Activated CD8-positive, alpha-beta memory T cell treated with anti-CD3 and anti-CD28 coated beads, Interleukin-2, amount 50 U/mL, for 1 hour (primary cell): ENCODE data around the gene ERBB4.

Source experiments
- DNase-seq: peaks from one replicate; pipeline ENCODE4 v3.0.0-alpha.2; 2020; ENCODE audit errors: extremely low read depth

Gene ERBB4

GRCh38 chr2:211923019-211923418 lies 615.6 kb downstream of the ERBB4 start:
- no peak for DNase-seq

GRCh38 chr2:211903961-211904360 lies 634.6 kb downstream of the ERBB4 start:
- no peak for DNase-seq

GRCh38 chr2:211901226-211901846 lies 637.3 kb downstream of the ERBB4 start:
- no peak for DNase-seq

- no peak for DNase-seq
Measured at GRCh38 chr2:211900518-211900917, 638.1 kb downstream of the ERBB4 start.

GRCh38 chr2:211900000-211900399 lies 638.6 kb downstream of the ERBB4 start:
- no peak for DNase-seq

DNA sequence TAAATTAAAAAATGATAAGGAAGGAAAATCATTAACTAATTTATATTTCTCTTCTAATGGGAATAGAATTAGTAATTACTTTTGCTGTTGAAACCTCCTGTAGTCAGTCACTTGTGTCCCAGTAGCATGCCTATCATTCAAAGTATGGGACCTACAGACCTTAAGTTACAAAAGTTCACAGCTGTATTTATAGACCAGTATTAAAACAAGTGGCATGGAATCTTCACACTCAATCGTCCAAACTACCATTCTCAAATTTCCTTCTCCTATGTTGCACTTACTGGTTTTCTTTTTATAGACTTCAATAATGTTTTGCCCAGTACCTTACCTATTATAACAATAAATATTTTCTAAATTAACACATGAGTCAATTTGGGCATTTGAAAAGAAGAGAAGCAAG lies 639.9 kb downstream of the ERBB4 start:
- DNase-seq: no peak

- no peak for DNase-seq
Measured at GRCh38 chr2:211881449-211881848, 657.2 kb downstream of the ERBB4 start.

DNA sequence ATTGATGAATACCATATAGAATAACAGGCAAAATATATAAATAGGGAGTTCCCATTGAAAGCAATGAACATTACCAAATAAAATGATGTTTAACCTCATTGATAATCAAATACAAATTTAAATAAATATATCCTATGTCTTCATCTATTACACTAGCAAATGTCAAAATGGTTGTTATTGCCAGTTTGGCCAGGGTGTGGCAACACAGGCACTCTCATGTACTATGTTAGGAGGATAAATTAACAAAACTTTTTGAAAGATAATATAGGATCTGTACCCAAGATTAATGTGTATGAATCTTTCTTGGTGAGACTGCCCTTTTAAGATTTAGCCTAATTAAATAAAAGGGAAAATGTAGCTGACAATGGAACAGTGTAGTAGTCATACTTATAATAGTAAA lies 659.3 kb downstream of the ERBB4 start:
- no peak for DNase-seq

DNA sequence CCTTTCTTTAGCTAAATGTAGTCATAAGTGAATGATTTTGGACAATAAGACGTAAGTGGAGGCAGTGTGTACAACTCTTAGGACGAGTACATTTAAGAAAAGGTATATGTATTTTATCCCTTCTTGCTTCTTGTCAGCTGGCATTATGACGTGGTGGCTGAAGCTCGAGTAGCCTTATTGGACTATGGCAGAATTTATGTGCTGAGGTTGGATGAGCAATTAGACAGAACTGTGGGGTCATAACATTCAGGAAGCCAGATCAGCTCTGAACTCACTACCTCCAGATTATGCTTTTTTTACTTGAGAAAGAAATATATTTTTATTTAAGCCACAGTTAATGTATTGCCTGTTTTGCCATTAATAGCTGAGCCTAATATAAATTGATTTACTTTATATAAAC lies 661.5 kb downstream of the ERBB4 start:
- DNase-seq: no peak

DNA sequence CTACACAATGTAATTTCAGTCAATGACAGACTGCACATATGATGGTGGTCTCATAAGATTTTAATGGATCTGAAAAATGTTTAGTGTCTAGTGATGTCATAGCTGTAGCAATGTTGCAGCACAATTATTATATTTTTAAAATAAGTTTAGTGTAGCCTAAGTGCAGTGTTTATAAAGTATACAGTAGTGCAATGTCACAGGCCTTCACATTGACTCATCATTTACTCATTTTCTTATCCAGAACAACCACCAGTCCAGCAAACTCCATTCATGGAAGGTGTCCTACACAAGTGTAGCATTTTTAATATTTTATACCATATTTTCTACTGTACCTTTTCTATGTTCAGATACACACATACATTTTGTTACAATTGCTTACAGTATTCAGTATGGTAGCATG lies 663.1 kb downstream of the ERBB4 start:
- DNase-seq: no peak

DNA sequence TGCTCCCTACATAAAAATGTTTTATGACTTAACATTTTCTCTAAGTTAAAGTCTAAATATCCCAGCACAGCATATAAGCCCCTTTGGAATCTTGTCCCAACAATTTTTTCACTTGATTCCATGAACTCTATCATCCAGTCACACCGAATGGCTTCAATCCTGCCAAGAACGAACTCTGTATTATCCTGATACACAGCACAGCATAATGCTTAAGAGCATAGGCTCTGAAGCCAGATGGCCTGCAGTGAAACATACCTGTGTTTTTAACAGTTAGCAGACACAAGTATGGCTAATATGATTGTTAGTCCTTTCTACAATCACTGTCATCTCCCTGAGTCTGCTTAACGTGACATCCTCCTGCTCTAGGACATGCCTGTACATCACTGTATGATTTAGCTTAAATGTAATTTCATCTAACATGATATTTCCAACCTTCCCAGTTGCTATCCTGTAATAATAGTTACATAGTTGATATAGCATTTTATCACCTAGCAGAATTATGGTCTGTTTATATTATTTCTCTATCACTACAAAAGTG lies 669.5 kb downstream of the ERBB4 start:
- DNase-seq: no peak

DNA sequence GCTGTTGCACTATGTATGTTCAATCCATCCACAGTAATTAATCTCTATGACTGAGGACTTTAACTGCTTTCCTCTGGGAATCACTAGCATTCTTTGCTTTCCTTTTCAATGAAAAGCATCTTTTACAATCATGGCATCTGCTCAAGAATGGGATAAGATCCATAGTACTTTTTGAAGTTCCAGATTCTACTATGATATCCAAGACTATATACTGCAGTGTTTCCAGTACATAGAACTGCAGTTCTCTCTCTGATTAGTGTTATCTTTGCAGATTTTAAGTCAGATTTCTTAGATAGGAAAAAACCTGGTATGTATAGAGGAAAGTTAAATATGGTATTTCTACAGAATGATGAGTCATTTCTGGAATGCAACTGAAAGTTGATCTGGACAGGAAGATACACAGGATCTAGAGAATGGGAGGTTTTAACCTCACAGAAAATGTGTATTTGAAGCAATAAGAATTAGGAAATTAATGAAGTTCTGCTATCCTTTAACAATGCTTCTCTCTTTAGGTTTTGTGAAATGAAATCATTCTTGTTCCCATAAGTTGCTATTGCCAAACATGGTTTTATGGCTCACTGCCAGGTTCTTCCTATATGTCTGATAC lies 670.7 kb downstream of the ERBB4 start:
- DNase-seq: no peak

GRCh38 chr2:211864328-211864727 lies 674.3 kb downstream of the ERBB4 start:
- no peak for DNase-seq

- no peak for DNase-seq
Measured at GRCh38 chr2:211860224-211860623, 678.4 kb downstream of the ERBB4 start.

GRCh38 chr2:211854832-211855231 lies 683.8 kb downstream of the ERBB4 start:
- no peak for DNase-seq

GRCh38 chr2:211846714-211847113 lies 691.9 kb downstream of the ERBB4 start:
- DNase-seq: no peak

DNA sequence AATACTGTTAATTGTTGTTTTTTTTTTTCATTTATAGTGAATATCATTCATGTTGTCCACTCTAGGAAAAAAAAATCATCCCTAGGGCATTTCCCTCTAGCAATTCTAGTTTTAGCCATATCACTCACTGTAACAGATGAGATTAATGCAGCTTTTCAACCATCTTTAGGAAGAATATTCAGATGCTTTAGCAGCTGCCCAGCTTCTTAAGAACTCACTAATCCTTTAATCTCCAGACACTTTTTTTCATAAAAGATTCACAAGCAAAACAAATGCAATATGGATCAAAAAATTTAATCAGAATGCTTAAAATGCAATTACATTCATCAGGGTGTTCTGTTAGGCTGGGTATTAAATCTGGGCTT lies 692.6 kb downstream of the ERBB4 start:
- DNase-seq: no peak

DNA sequence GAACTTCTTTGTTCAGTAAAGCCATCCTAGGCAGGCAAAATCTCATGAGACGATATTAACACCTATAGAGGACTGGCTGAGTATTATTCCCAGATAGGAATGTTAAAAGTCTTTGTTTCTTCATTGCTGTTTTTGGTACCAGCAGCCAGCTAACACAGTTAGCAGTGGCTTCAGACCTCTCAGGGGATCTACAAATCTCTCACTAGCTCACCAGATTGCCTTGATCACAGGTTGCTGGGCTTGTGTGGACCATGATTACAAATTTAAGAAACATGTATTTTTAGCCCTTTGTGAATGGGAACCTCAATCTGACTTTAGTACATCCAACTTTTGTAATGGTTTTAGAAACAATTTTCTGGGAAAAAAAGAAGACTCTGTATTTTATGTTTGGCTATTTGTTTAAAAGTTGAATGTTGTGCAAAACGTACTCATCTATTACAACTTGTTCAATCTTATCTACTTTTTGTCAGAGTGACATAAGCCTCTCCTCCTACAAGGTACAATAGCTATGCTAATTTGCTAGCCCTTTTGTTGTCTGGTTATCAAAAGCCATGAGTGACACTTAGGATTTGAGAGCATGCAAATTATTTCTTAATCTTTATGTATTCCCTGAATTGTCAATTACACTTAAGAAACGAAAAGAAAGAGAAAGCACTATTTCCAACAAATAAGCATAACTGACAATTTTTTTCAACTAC lies 693.1 kb downstream of the ERBB4 start:
- no peak for DNase-seq

DNA sequence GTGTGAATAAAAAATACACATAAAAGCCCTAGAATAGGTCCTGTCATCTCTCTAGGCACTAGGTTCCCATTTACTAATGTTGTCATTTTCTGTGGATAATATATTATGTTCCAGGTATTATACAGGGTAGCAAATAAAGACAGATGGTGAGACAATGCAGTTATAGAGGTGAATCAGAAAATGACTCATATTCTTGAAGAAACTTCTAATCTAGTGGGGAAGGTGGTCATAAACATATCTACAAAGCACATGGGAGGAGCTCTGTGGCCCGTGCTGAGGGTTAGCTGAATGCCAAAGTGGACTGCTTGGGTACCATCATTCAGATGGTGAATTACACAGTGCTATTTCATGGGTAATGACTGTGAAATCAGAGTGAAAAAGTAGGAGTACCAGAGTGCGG lies 700.9 kb downstream of the ERBB4 start:
- DNase-seq: no peak

- no peak for DNase-seq
Measured at GRCh38 chr2:211837206-211837605, 701.4 kb downstream of the ERBB4 start.

DNA sequence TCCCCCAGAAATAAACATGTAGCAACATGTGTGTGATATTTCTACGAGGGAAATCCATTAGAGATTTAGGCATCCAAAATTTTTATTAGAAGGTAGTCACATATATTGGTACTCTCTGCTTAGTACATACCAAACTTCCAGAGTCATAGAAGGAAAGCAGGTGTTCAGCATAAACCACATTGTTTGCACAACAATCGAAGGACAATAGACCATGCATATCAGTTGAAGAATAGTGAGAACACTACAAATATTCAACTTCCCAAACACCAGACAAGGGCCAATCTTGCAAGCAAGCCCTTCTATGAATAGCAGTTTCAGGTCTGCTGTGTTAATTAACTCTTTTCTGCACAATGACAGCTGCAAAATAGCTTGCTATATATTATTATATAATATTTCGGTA lies 702.2 kb downstream of the ERBB4 start:
- DNase-seq: no peak

DNA sequence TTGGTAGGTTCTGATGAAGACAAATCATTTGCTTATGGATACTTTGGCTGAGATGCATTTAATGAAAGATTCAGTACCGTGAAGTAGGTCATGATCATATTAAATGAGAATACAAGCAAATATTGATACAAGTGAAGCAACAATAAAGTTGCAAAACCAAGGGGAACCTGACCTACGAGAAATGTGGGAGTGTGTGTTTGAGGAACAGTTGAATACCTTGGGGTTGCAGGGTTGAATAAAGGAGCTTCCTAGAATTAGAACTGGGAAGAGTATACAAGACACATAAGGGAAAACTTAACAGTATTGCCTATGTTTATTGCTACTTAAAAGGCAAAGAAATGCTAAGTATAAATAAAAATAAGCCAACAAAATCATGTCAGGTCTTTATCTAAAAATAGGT lies 702.9 kb downstream of the ERBB4 start:
- no peak for DNase-seq

DNA sequence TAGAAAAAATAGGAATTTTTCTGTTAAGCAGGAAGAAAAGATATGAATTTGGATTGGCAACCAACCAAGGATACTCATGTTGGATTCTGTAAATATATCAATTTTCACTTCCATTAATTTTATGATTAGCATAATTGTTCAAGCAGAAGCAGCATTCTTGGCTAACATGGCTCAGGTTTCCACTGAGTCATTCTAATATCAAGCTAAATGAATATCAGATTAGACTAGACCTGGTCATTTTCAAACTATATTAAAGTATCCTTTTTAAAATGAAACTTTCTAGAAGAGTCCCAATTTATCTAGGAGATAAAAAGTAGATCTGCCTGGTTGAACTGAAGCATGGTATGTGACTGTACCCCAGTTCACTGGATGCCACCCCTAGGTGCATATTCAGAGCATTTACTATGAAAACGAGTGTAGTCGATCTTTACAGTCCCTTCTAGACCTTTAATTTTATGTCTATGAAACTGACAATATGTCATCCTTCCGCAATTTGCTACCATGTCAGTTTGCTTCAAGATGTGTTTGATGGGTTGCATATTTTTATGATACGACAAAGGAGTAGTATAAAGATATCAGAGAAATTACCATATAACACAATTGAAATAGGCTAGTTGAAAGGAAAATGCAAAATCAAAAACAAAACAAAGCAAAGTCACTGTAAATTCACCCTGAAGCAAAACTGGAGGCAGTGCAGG lies 704.9 kb downstream of the ERBB4 start:
- no peak for DNase-seq
